ENCODE data around the gene EIF2B2. TPM values are rescaled to one million over a fixed set of nuclear protein-coding genes. Genes with fewer than 3 reads are reported as not detected.

The EIF2B2 gene
- total and polyA plus RNA-seq, 9 of the 15 experiments (the other 6 are each of a cell fraction or from before 2014, with no cell fraction given), result 10.6 to 94.1 (median 38.9) TPM

- no peak for TF ChIP-seq CEBPZ (IDR thresholded peaks at IDR 0.05; ENCODE audit: borderline replicate concordance, low read depth, low read length)
- TF ChIP-seq STAT5B (CRISPR knock-in tag; IDR thresholded peaks at IDR 0.05), result no peak
- peak; percentile 82 for TF ChIP-seq ETV1 (tag; conservative IDR thresholded peaks at IDR 0.05; ENCODE audit: low read depth)
- TF ChIP-seq UBTF (IDR thresholded peaks at IDR 0.05; ENCODE audit: borderline replicate concordance in 1 of 2, low read depth in 2 of 2, low read length in 2 of 2), result no peak
- no peak for TF ChIP-seq CTCFL (IDR thresholded peaks at IDR 0.05; ENCODE audit: borderline replicate concordance, insufficient read depth, low read depth, low read length, poor library complexity, severe bottlenecking)
- TF ChIP-seq VEZF1 (CRISPR knock-in tag; IDR thresholded peaks at IDR 0.05), result no peak
- TF ChIP-seq FOXJ3 (CRISPR knock-in tag; IDR thresholded peaks at IDR 0.05), result no peak
- TF ChIP-seq BCL6 (CRISPR knock-in tag; IDR thresholded peaks at IDR 0.05), result no peak
- TF ChIP-seq RBM14 (IDR thresholded peaks at IDR 0.05; ENCODE audit: borderline replicate concordance, insufficient read depth, low read depth, low read length), result no peak
- TF ChIP-seq ELK3 (CRISPR knock-in tag; IDR thresholded peaks at IDR 0.05), result no peak
- no peak for TF ChIP-seq PHTF2 (CRISPR knock-in tag; IDR thresholded peaks at IDR 0.05)
- no peak for TF ChIP-seq ID3 (CRISPR knock-in tag; IDR thresholded peaks at IDR 0.05)
- no peak for TF ChIP-seq ID3 (tag; IDR thresholded peaks at IDR 0.05)
- TF ChIP-seq PRMT5 (CRISPR knock-in tag; IDR thresholded peaks at IDR 0.05), result no peak
- no peak for TF ChIP-seq MIER1 (IDR thresholded peaks at IDR 0.05; ENCODE audit: low read depth)
- no peak for TF ChIP-seq SRSF9 (IDR thresholded peaks at IDR 0.05; ENCODE audit: borderline replicate concordance, low read depth, low read length)
These were observed 22.4 kb downstream of the EIF2B2 start (continued) for GRCh38 chr14:75025082-75025481.
